ENCODE data around the gene RAB23.
"Not testable (repeated sequence)": the region's sequence is repeated elsewhere in the genome, so short reads cannot be mapped to it uniquely, and the experiment has no call there.

Gene RAB23

GRCh38 chr6:57254055-57254717 is 32.1 kb upstream of the RAB23 start:
- no peak for DNase-seq
- TF ChIP-seq GATA1 (IDR thresholded peaks at IDR 0.05; ENCODE audit: low read depth, low read length) (no peak), POLR2A (IDR thresholded peaks at IDR 0.05; ENCODE audit: low read length) (no peak)

- TF ChIP-seq POLR2A (IDR thresholded peaks at IDR 0.05; ENCODE audit: low read length): no peak
- TF ChIP-seq GATA1 (IDR thresholded peaks at IDR 0.05; ENCODE audit: low read depth, low read length): no peak
- no peak for DNase-seq
Observed at GRCh38 chr6:57252975-57253374, 30.9 kb upstream of the RAB23 start.

- no peak for DNase-seq
- TF ChIP-seq POLR2A (IDR thresholded peaks at IDR 0.05; ENCODE audit: low read length): no peak
- no peak for TF ChIP-seq GATA1 (IDR thresholded peaks at IDR 0.05; ENCODE audit: low read depth, low read length)
Observed at GRCh38 chr6:57252137-57252536, 30.0 kb upstream of the RAB23 start.

- no peak for TF ChIP-seq GATA1 (IDR thresholded peaks at IDR 0.05; ENCODE audit: low read depth, low read length)
- TF ChIP-seq POLR2A (IDR thresholded peaks at IDR 0.05; ENCODE audit: low read length): no peak
- no peak for DNase-seq
Observed at GRCh38 chr6:57250348-57250747, 28.2 kb upstream of the RAB23 start.

- TF ChIP-seq POLR2A (IDR thresholded peaks at IDR 0.05; ENCODE audit: low read length) (no peak), GATA1 (IDR thresholded peaks at IDR 0.05; ENCODE audit: low read depth, low read length) (no peak)
- no peak for DNase-seq
Observed at GRCh38 chr6:57248311-57248895, 26.3 kb upstream of the RAB23 start.

- no peak for TF ChIP-seq POLR2A (IDR thresholded peaks at IDR 0.05; ENCODE audit: low read length)
- no peak for TF ChIP-seq GATA1 (IDR thresholded peaks at IDR 0.05; ENCODE audit: low read depth, low read length)
- DNase-seq: no peak
Observed at GRCh38 chr6:57247603-57248002, 25.5 kb upstream of the RAB23 start.

- TF ChIP-seq GATA1 (IDR thresholded peaks at IDR 0.05; ENCODE audit: low read depth, low read length) (no peak), POLR2A (IDR thresholded peaks at IDR 0.05; ENCODE audit: low read length) (no peak)
- DNase-seq: no peak
Observed at GRCh38 chr6:57246307-57246706, 24.2 kb upstream of the RAB23 start.

GRCh38 chr6:57243954-57244353 is 21.8 kb upstream of the RAB23 start:
- peak in 1 of 2 experiments; percentile 4 for DNase-seq
- TF ChIP-seq GATA1 (IDR thresholded peaks at IDR 0.05; ENCODE audit: low read depth, low read length) (no peak), POLR2A (IDR thresholded peaks at IDR 0.05; ENCODE audit: low read length) (no peak)

- not testable (repeated sequence) for DNase-seq
Observed at GRCh38 chr6:57243526-57243925, 21.4 kb upstream of the RAB23 start.

GRCh38 chr6:57242505-57242904 is 20.4 kb upstream of the RAB23 start:
- no peak for TF ChIP-seq GATA1 (IDR thresholded peaks at IDR 0.05; ENCODE audit: low read depth, low read length)
- TF ChIP-seq POLR2A (IDR thresholded peaks at IDR 0.05; ENCODE audit: low read length): no peak
- no peak for DNase-seq

GRCh38 chr6:57226221-57226620 is 4.1 kb upstream of the RAB23 start:
- no peak for DNase-seq
- TF ChIP-seq POLR2A (IDR thresholded peaks at IDR 0.05; ENCODE audit: low read length) (no peak), GATA1 (IDR thresholded peaks at IDR 0.05; ENCODE audit: low read depth, low read length) (no peak)

- TF ChIP-seq POLR2A (IDR thresholded peaks at IDR 0.05; ENCODE audit: low read length) (no peak), GATA1 (IDR thresholded peaks at IDR 0.05; ENCODE audit: low read depth, low read length) (no peak)
- no peak for DNase-seq
Observed at GRCh38 chr6:57224769-57225515, 2.8 kb upstream of the RAB23 start.

GRCh38 chr6:57222743-57223077 is 603 bp upstream of the RAB23 start:
- DNase-seq: peak in 1 of 2 experiments; percentile 35
- TF ChIP-seq POLR2A (IDR thresholded peaks at IDR 0.05; ENCODE audit: low read length) (no peak), GATA1 (IDR thresholded peaks at IDR 0.05; ENCODE audit: low read depth, low read length) (no peak)

GRCh38 chr6:57221191-57221935 is 744 bp downstream of the RAB23 start:
- DNase-seq: peak; percentile 56 to 68

More at GRCh38 chr6:57221191-57221935, 744 bp downstream of the RAB23 start:
- TF ChIP-seq POLR2A (IDR thresholded peaks at IDR 0.05; ENCODE audit: low read length) (no peak), GATA1 (IDR thresholded peaks at IDR 0.05; ENCODE audit: low read depth, low read length) (no peak)

Measured in erythroblast (primary cell).